Endothelial cell of umbilical vein (primary cell): ENCODE data around the gene SLC44A4. TPM values are rescaled to one million over a fixed set of nuclear protein-coding genes. Genes with fewer than 3 reads are reported as not detected.
"Not testable (repeated sequence)": the region's sequence is repeated elsewhere in the genome, so short reads cannot be mapped to it uniquely, and the experiment has no call there.

ENCODE experiments used
- BruUV-seq: library from RNA; stranded (reverse); fragments of 400-500 nt; replicated peaks from 2 replicates; lab custom pipeline; 2021; lab: Mats Ljungman, UMichigan
- CTCF ChIA-PET: fragments of 300-600, 350-600 bp; sonication (Branson Sonifier 250); formaldehyde crosslinking; loops from one replicate; lab custom pipeline; 2021; ENCODE audit warnings: antibody characterized with exemption, inconsistent platforms; lab: Charles Lee
- POLR2A ChIA-PET: fragments of 300-600, 350-600 bp; sonication (Branson Sonifier 250); formaldehyde crosslinking; loops from one replicate; lab custom pipeline; 2021; ENCODE audit warnings: antibody characterized with exemption, inconsistent platforms; lab: Charles Lee
- DNase-seq: peaks from one replicate; pipeline ENCODE4 v3.0.0-alpha.2; 2011; ENCODE audit warnings: low read depth, low spot score
- FAIRE-seq: peaks from 2 replicates; lab custom pipeline; 2011; peaks lifted over from hg19 to GRCh38; lab: Jason Lieb, UNC
- H2AFZ ChIP-seq: 2 replicates; pipeline ENCODE4 v1.6.0; 2012; ENCODE audit warnings: low read depth, low read length, control low read depth, inconsistent platforms
- H3K27ac ChIP-seq: 2 replicates; pipeline ENCODE4 v1.5.1; 2011; ENCODE audit warnings: low read depth, mild to moderate bottlenecking, control low read depth, low read length, moderate library complexity; ENCODE audit not compliant: insufficient read depth
- H3K27me3 ChIP-seq, 2 experiments: 2 replicates each; pipeline versions ENCODE4 v1.6.0 to v1.6.1; 2011; ENCODE audit warnings: low read length in 2 of 2, mixed read lengths in 1 of 2; ENCODE audit not compliant: control insufficient read depth in 2 of 2, insufficient read depth in 2 of 2
- H3K36me3 ChIP-seq, 2 experiments: 2 replicates in 1 of 2; 3 replicates in 1 of 2; pipeline ENCODE4 v1.5.1; 2011; ENCODE audit warnings: low read length in 2 of 2, mild to moderate bottlenecking in 1 of 2, moderate library complexity in 1 of 2; ENCODE audit not compliant: control insufficient read depth in 2 of 2, insufficient read depth in 2 of 2; ENCODE audit errors: extremely low read depth in 1 of 2
- H3K4me1 ChIP-seq: 3 replicates; pipeline ENCODE4 v1.5.1; 2011; ENCODE audit warnings: mild to moderate bottlenecking, low read length; ENCODE audit not compliant: control insufficient read depth, insufficient read depth; ENCODE audit errors: extremely low read depth
- H3K4me2 ChIP-seq: 2 replicates; pipeline ENCODE4 v1.6.1; 2011; ENCODE audit warnings: low read length, control low read depth, mixed read lengths; ENCODE audit not compliant: insufficient read depth
- H3K4me3 ChIP-seq, 3 experiments: fragments of 200-600 bp in 1 of 3; sonication (generic), shearing (Covaris generic) in 1 of 3; replicated peaks in 1 of 3; 2 replicates each; pipeline ENCODE4 v1.5.1; 2011 to 2016; ENCODE audit warnings: control low read depth in 3 of 3, low read length in 3 of 3, mild to moderate bottlenecking in 2 of 3, inconsistent platforms in 1 of 3, low read depth in 1 of 3, moderate library complexity in 1 of 3; ENCODE audit not compliant: insufficient read depth in 1 of 3
- H3K79me2 ChIP-seq: 2 replicates; pipeline ENCODE4 v1.6.0; 2012; ENCODE audit warnings: low read length, inconsistent platforms; ENCODE audit not compliant: control insufficient read depth, insufficient read depth
- H3K9ac ChIP-seq: replicated peaks from 2 replicates; pipeline ENCODE3; 2011; ENCODE audit warnings: low read length, control low read depth; ENCODE audit not compliant: insufficient read depth; ENCODE audit errors: extremely low read depth
- H3K9me1 ChIP-seq: replicated peaks from 3 replicates; pipeline ENCODE4 v1.6.0; 2011; ENCODE audit warnings: mild to moderate bottlenecking, low read length; ENCODE audit not compliant: control insufficient read depth, insufficient read depth; ENCODE audit errors: extremely low read depth
- H3K9me3 ChIP-seq: replicated peaks from 2 replicates; pipeline ENCODE4 v1.5.1; 2012; ENCODE audit warnings: low read length, inconsistent platforms; ENCODE audit not compliant: control insufficient read depth, insufficient read depth
- H4K20me1 ChIP-seq: replicated peaks from 2 replicates; pipeline ENCODE3; 2011; ENCODE audit warnings: mild to moderate bottlenecking, low read length; ENCODE audit not compliant: control insufficient read depth, insufficient read depth; ENCODE audit errors: extremely low read depth
- CTCF ChIP-seq, 2 donors: IDR thresholded peaks; 1 replicate in 1 of 2; 2 replicates in 1 of 2; pipeline ENCODE4 v1.5.1; 2011; ENCODE audit warnings: low read length in 2 of 2, mild to moderate bottlenecking in 2 of 2, moderate library complexity in 2 of 2, control low read depth in 1 of 2, inconsistent platforms in 1 of 2, low read depth in 1 of 2; ENCODE audit not compliant: insufficient read depth in 1 of 2; ENCODE audit errors: extremely low read depth in 1 of 2
- EZH2 ChIP-seq: IDR thresholded peaks from 2 replicates; pipeline ENCODE4 v1.6.1; 2012; ENCODE audit warnings: borderline replicate concordance, low read depth, mild to moderate bottlenecking, moderate library complexity, low read length, inconsistent platforms; ENCODE audit not compliant: severe bottlenecking
- FOS ChIP-seq: IDR thresholded peaks from 2 replicates; pipeline ENCODE4 v1.6.1; 2011; ENCODE audit warnings: mild to moderate bottlenecking, low read length, moderate library complexity, borderline replicate concordance; ENCODE audit not compliant: insufficient read depth
- GATA2 ChIP-seq: IDR thresholded peaks from 2 replicates; pipeline ENCODE4 v1.7.0; 2011; ENCODE audit warnings: low read depth, mild to moderate bottlenecking, moderate library complexity, mixed read lengths, low read length; ENCODE audit not compliant: insufficient read length, insufficient read depth
- JUN ChIP-seq: IDR thresholded peaks from 2 replicates; pipeline ENCODE4 v1.6.1; 2011; ENCODE audit warnings: borderline replicate concordance, low read depth; ENCODE audit not compliant: insufficient read length, insufficient read depth
- MAX ChIP-seq: IDR thresholded peaks from 2 replicates; pipeline ENCODE4 v1.6.1; 2011; ENCODE audit not compliant: insufficient read depth, insufficient read length
- MYC ChIP-seq: IDR thresholded peaks from one replicate; pipeline ENCODE4 v1.6.1; 2011; ENCODE audit warnings: mild to moderate bottlenecking, low read depth, low read length
- POLR2A ChIP-seq: IDR thresholded peaks from 2 replicates; pipeline ENCODE4 v1.6.1; 2012; ENCODE audit warnings: low read depth, mild to moderate bottlenecking, control low read depth, low read length
- POLR2AphosphoS5 ChIP-seq: IDR thresholded peaks from 2 replicates; pipeline ENCODE4 v1.6.1; 2012; ENCODE audit warnings: low read depth, mild to moderate bottlenecking, control low read depth, low read length, moderate library complexity; ENCODE audit not compliant: insufficient read depth
- dilution Hi-C: fragments of 300-500 bp; cut with MboI; formaldehyde crosslinking; loops from one replicate; pipeline ENCODE4 v1.15.0; 2019; ENCODE audit warnings: low sequenced_read_pairs; ENCODE audit not compliant: extremely low pct_ligation_motif_present
- intact Hi-C: fragments of 100-400 bp; cut with micrococcal nuclease; formaldehyde crosslinking; loops from one replicate; pipeline ENCODE4 v1.10.0; 2022
- polyA plus RNA-seq, 4 experiments: library from polyadenylated mRNA; depleted of rRNA in 3 of 4; stranded (reverse) in 3 of 4; unstranded in 1 of 4; fragments of >200 nt; gene quantifications; 2 replicates each; pipeline versions ENCODE4 v1.2.1 to v1.2.3, GENCODE V29; 2011 to 2012; ENCODE audit warnings: missing spikeins in 1 of 4
- total RNA-seq: library from RNA; stranded (reverse); gene quantifications from 2 replicates; pipeline ENCODE4 v1.2.3, GENCODE V29; 2021

The SLC44A4 gene
- total and polyA plus RNA-seq, 2 donors (not counting 3 experiments of a cell fraction or from before 2014, with no cell fraction given), result 0.84 to 1.1 TPM

- peaks cover 3% of the 10 kb centered on the region for H3K4me1 ChIP-seq
- no peak for TF ChIP-seq CTCF (IDR thresholded peaks at IDR 0.05; ENCODE audit: extremely low read depth in 1 of 2, insufficient read depth in 1 of 2, low read depth in 1 of 2, low read length in 2 of 2)
- no peak for TF ChIP-seq MYC
- TF ChIP-seq POLR2AphosphoS5, result no peak
- TF ChIP-seq MAX, result no peak
- no peak for TF ChIP-seq POLR2A
- no peak for TF ChIP-seq GATA2
- no peak for TF ChIP-seq JUN
- TF ChIP-seq EZH2, result no peak
- no peak for TF ChIP-seq FOS
- BruUV-seq, result no TSS peak
- peaks cover 5 to 12% of the 10 kb centered on the region in 2 experiments for H3K27me3 ChIP-seq
- H3K79me2 ChIP-seq, result no peaks in the 10 kb centered on the region
- no peak overlapping the region for H3K4me3 ChIP-seq
- H4K20me1 ChIP-seq, result no peaks in the 10 kb centered on the region
- H3K9ac ChIP-seq, result no peak overlapping the region
- no peaks in the 10 kb centered on the region for H3K9me3 ChIP-seq
- dilution Hi-C loops, result no loop called here
- CTCF ChIA-PET, result interaction anchor here (1.0 to 1.4 kb wide), 2 partner anchors 17 to 43 kb away, joined by 3 read pairs; no protein-coding TSS in a partner anchor
- intact Hi-C loops, result no loop called here
- POLR2A ChIA-PET, result no interaction called here
- no peak overlapping the region for H3K4me2 ChIP-seq
- DNase-seq (no peak), FAIRE-seq (no peak)
- H3K9me1 ChIP-seq, result no peaks in the 10 kb centered on the region
- no peaks in the 10 kb centered on the region for H3K36me3 ChIP-seq
- H2AFZ ChIP-seq, result no peak overlapping the region
- no peak overlapping the region for H3K27ac ChIP-seq
Measured at GRCh38 chr6:31908791-31909190, 30.0 kb upstream of the SLC44A4 start.

- H3K36me3 ChIP-seq, H3K9me1 ChIP-seq, BruUV-seq, H3K27ac ChIP-seq, H3K9me3 ChIP-seq, H3K4me2 ChIP-seq, intact Hi-C loops, H3K4me3 ChIP-seq, H3K4me1 ChIP-seq, H4K20me1 ChIP-seq, dilution Hi-C loops, DNase-seq, H3K79me2 ChIP-seq, H2AFZ ChIP-seq, FAIRE-seq, H3K9ac ChIP-seq: not testable (repeated sequence)
- ChIA-PET CTCF (interaction anchor here (1.0 to 1.4 kb wide), 3 partner anchors 10 to 44 kb away, joined by 3 read pairs; no protein-coding TSS in a partner anchor), POLR2A (interaction anchor here (0.7 kb wide), 1 partner anchor 26 kb away, joined by 3 read pairs; no protein-coding TSS in a partner anchor)
- H3K27me3 ChIP-seq, result peaks cover 5 to 12% of the 10 kb centered on the region in 2 experiments
Measured at GRCh38 chr6:31908255-31908654, 29.5 kb upstream of the SLC44A4 start.
